GM13976 (cell line): ENCODE data around the gene INVS.

ENCODE experiments used
- DNase-seq: peaks from one replicate; pipeline ENCODE4 v3.0.0; 2012; ENCODE audit warnings: low spot score
- in situ Hi-C: fragments of 300-500 bp; cut with MboI; formaldehyde crosslinking; loops from one replicate; pipeline ENCODE4 v1.12.0; 2022; ENCODE audit warnings: low sequenced_read_pairs, mixed read lengths, inconsistent platforms; ENCODE audit not compliant: unreplicated experiment
- TF ChIP-seq, protein P1 (sequence below): IDR thresholded peaks from 2 replicates; pipeline ENCODE4 v1.5.1; 2012; ENCODE audit warnings: borderline replicate concordance, mild to moderate bottlenecking; ENCODE audit not compliant: insufficient read depth; ENCODE audit errors: extremely low read depth, missing control alignments, control extremely low read depth

Gene INVS

DNA sequence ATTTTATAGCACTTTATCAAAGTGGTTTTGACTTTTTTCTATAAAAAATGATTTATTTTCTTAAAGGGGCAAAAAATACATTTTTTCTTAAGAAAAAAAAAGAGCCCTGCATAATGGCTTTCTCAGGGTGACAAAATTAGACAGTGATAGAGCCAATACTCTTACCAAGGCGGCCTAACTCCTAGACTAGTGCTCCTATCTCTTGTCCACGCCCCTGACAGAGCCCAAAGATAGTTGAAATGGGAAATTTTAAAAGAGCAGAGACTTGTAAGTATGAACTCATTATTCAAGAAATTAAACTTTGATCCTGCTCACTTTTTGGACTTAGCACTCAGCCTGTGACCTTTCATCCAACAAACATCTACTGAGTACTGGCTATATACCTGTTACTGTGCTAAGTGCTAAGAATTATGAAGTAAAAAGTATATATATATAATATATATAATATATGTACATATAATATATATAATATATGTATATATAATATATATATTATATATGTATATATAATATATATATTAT, 1.2 kb downstream of the INVS start:
- in situ Hi-C loops = no loop called here
- TF ChIP-seq, protein P1, sequence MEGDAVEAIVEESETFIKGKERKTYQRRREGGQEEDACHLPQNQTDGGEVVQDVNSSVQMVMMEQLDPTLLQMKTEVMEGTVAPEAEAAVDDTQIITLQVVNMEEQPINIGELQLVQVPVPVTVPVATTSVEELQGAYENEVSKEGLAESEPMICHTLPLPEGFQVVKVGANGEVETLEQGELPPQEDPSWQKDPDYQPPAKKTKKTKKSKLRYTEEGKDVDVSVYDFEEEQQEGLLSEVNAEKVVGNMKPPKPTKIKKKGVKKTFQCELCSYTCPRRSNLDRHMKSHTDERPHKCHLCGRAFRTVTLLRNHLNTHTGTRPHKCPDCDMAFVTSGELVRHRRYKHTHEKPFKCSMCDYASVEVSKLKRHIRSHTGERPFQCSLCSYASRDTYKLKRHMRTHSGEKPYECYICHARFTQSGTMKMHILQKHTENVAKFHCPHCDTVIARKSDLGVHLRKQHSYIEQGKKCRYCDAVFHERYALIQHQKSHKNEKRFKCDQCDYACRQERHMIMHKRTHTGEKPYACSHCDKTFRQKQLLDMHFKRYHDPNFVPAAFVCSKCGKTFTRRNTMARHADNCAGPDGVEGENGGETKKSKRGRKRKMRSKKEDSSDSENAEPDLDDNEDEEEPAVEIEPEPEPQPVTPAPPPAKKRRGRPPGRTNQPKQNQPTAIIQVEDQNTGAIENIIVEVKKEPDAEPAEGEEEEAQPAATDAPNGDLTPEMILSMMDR = no peak
- DNase-seq = no peak

DNA sequence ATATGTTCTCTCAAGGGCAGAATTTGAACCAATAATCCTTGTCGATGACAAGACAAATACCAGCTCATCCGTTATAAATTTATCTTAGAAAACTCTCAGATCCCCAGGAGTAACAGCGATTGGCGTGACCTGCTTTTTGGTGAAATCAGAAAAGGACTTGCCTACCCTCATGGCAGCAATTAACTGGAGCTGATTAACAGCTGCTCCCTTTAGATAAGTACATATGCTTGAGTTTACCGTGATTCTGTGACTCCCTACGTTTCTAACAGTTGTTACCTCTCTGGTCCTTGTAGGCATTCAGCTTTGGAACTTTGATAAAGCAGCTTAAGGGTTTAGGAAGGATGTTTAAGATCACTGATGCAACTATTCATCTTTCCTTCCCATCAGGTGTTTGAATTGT, 2.6 kb downstream of the INVS start:
- TF ChIP-seq, protein P1 = no peak
- in situ Hi-C loops = no loop called here
- no peak for DNase-seq

DNA sequence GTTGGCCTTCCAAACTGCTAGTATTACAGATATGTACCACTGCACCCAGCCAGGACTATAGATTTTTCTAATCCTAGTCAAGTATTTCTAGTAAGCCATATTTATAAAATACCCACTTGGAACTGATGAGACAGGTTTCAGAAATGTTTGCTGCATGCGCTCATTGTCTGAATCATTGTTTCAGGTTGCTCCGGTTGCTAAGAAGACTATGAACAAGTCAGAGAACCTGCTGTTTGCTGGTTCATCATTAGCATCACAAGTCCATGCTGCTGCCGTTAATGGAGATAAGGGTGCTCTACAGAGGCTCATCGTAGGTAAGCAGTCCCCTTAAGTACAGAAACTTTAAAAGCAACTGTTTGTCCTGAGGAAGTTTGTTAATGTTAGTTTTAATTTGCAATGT, 5.3 kb downstream of the INVS start:
- no peak for DNase-seq
- in situ Hi-C loops = no loop called here
- TF ChIP-seq, protein P1 = no peak

DNA sequence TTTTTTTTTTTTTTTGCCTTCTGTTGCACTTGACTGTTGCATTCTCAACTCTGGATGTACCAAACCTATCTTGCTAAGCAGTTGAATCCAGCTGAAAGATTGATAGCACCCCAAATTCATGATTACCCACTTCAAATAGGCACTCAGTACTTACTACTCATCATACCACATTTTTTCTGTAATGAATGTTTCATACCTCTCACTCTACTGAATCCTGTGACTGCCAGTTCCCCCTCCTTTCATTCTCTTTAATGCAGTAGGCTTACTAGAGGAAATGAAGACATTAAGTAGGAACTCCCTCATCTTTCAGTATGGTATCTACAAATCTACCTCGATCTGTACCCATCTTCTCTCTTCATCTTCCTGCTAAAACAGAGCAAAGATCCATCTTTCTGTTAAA, 6.8 kb downstream of the INVS start:
- TF ChIP-seq, protein P1 = no peak
- DNase-seq = no peak
- in situ Hi-C loops = no loop called here

DNA sequence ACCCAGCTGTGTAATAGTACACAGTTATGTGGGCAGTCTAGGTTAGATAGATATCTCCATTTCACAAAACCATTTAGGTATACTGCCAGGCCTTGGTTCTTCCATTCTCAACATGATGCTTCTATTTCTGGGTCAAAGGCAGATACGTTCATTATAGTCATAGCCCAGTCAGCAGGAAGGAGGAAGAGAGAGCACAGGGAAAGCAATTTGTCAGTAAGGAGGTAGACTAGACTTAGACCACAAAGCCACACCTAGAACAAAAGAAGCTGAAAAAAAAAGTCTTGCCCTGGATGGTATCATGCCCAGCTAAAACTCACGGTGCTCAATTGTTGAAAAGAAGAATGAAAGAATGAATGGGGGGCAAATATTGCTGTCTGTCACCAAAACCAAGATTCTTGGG, 7.6 kb downstream of the INVS start:
- TF ChIP-seq, protein P1 = no peak
- in situ Hi-C loops = no loop called here

DNA sequence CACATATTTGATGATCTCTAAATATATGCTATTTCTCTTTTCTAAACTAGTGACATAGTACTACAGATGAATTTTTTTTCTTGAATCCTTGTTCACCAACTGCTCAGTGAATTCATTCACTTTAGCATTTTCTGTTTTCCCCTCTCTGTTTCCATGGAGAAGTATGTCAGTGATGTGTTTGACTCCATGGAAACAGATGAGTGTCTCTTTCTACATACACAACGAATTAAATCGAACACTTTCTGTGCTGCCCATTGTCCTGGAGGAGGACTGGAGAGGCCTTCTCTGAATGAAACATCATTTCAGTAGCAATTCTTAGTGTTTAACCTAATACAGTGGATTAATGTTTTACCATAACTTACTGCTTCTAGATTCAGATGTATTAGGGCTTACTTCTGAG, 9.5 kb downstream of the INVS start:
- TF ChIP-seq, protein P1 = no peak
- no peak for DNase-seq
- in situ Hi-C loops = no loop called here

More for the DNA sequence above, 7.6 kb downstream of the INVS start:
- DNase-seq = no peak

DNA sequence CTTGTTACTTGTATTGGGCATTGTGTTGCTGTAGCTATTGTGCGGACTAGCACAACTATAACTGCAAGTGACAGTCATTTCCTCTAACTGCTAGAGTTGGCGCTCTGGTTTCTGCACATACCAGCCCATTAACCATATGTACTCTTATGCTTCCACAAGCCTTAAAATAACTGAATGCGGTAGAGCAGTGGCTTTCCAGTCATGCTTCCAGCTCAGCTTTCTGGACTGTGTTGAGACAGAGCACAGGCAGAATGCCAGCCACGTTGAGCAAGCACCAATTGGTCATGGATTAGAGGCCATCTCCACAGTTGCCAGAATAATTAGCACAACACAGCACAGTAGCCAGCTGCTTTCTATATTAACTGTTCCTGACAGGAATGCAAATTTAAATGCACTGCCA, 12.2 kb downstream of the INVS start:
- TF ChIP-seq, protein P1 = no peak
- DNase-seq = no peak
- in situ Hi-C loops = no loop called here
